HFF-Myc (cell line): ENCODE results near the gene REPS2.

Experiments
- DNase-seq: peaks from one replicate; pipeline ENCODE4 v3.0.0-alpha.2; 2011; ENCODE audit warnings: low read depth; ENCODE audit errors: extremely low read depth
- H3K4me3 ChIP-seq: replicated peaks from 2 replicates; pipeline ENCODE4 v1.5.1; 2011; ENCODE audit warnings: low read depth, mild to moderate bottlenecking, control low read depth, low read length
- CTCF ChIP-seq: IDR thresholded peaks from 2 replicates; pipeline ENCODE4 v1.5.1; 2012; ENCODE audit warnings: mild to moderate bottlenecking, low read depth, low read length, control low read depth; ENCODE audit errors: missing control alignments

The REPS2 gene

GRCh38 chrX:17030092-17030491 lies 83.6 kb downstream of the REPS2 start:
- no peak for DNase-seq
- no peak overlapping the region for H3K4me3 ChIP-seq
- TF ChIP-seq CTCF = no peak

- no peak for TF ChIP-seq CTCF
- no peak for DNase-seq
- H3K4me3 ChIP-seq = no peak overlapping the region
Measured at GRCh38 chrX:17030580-17031270, 84.3 kb downstream of the REPS2 start.

- no peak for TF ChIP-seq CTCF
- no peak overlapping the region for H3K4me3 ChIP-seq
- no peak for DNase-seq
Measured at GRCh38 chrX:17031827-17032226, 85.4 kb downstream of the REPS2 start.

GRCh38 chrX:17032351-17032750 lies 85.9 kb downstream of the REPS2 start:
- DNase-seq = no peak

GRCh38 chrX:17033225-17033624 lies 86.8 kb downstream of the REPS2 start:
- DNase-seq = no peak
- TF ChIP-seq CTCF = no peak
- no peak overlapping the region for H3K4me3 ChIP-seq

More at GRCh38 chrX:17032351-17032750, 85.9 kb downstream of the REPS2 start:
- H3K4me3 ChIP-seq = no peak overlapping the region
- no peak for TF ChIP-seq CTCF

GRCh38 chrX:17035111-17035510 lies 88.7 kb downstream of the REPS2 start:
- H3K4me3 ChIP-seq = no peak overlapping the region
- no peak for DNase-seq
- no peak for TF ChIP-seq CTCF
